Omental fat pad (tissue), 4 donors: ENCODE results near the gene ALG12. TPM values are rescaled to one million over a fixed set of nuclear protein-coding genes. Genes with fewer than 3 reads are reported as not detected.

ENCODE experiments used
- ATAC-seq: fragments of 150-250 bp; one replicate; pipeline ENCODE4 v1.9.1; 2016; ENCODE audit warnings: mild to moderate bottlenecking, moderate library complexity; ENCODE audit not compliant: low FRiP score
- DNase-seq: peaks from one replicate; pipeline ENCODE4 v3.0.0-alpha.2; 2019; ENCODE audit warnings: low spot score
- CTCF ChIP-seq, 3 donors: fragments of 450-650 bp; IDR thresholded peaks; one replicate each; pipeline ENCODE4 v1.5.1; 2016 to 2017; ENCODE audit warnings: antibody characterized with exemption in 3 of 3, mild to moderate bottlenecking in 3 of 3, moderate library complexity in 2 of 3
- total RNA-seq, 4 donors: library from RNA; depleted of rRNA; stranded (reverse); fragments of >200 nt; gene quantifications; one replicate each; pipeline ENCODE4 v1.1.0, GENCODE V29; 2016

ALG12 gene
- total RNA-seq, 4 donors from 2014 or later = 11.7 to 21.8 (median 13.0) TPM

- ATAC-seq (no peak), DNase-seq (no peak)
- TF ChIP-seq CTCF (IDR thresholded peaks at IDR 0.05) = no peak
Measured at GRCh38 chr22:49900441-49901230, 17.6 kb downstream of the ALG12 start.

GRCh38 chr22:49899530-49899929 lies 18.7 kb downstream of the ALG12 start:
- ATAC-seq (no peak), DNase-seq (no peak)
- no peak for TF ChIP-seq CTCF (IDR thresholded peaks at IDR 0.05)

GRCh38 chr22:49897015-49897684 lies 21.1 kb downstream of the ALG12 start:
- no peak for TF ChIP-seq CTCF (IDR thresholded peaks at IDR 0.05)
- DNase-seq (no peak), ATAC-seq (no peak)

GRCh38 chr22:49896201-49896600 lies 22.0 kb downstream of the ALG12 start:
- ATAC-seq = no peak
- TF ChIP-seq CTCF (IDR thresholded peaks at IDR 0.05) = no peak
- no peak for DNase-seq

- DNase-seq (no peak), ATAC-seq (no peak)
- TF ChIP-seq CTCF (IDR thresholded peaks at IDR 0.05) = no peak
Measured at GRCh38 chr22:49894322-49895054, 23.8 kb downstream of the ALG12 start.

- no peak for TF ChIP-seq CTCF (IDR thresholded peaks at IDR 0.05)
Measured at GRCh38 chr22:49893025-49893424, 25.2 kb downstream of the ALG12 start.

More at GRCh38 chr22:49893025-49893424, 25.2 kb downstream of the ALG12 start:
- DNase-seq = no peak
- no peak for ATAC-seq
